Hepatocyte (in vitro differentiated cells): ENCODE measurements around the gene ZG16B. TPM values are rescaled to one million over a fixed set of nuclear protein-coding genes. Genes with fewer than 3 reads are reported as not detected.

Experiments
- DNase-seq: peaks from one replicate; pipeline ENCODE4 v3.0.0-alpha.2; 2016; ENCODE audit warnings: low spot score
- H2AFZ ChIP-seq: fragments of 200-600 bp; sonication (generic); 2 replicates; pipeline ENCODE4 v1.6.0; 2016; ENCODE audit warnings: antibody characterized with exemption, mild to moderate bottlenecking
- H3K27ac ChIP-seq: fragments of 200-600 bp; sonication (generic); 2 replicates; pipeline ENCODE4 v1.5.1; 2016; ENCODE audit warnings: mild to moderate bottlenecking
- H3K27me3 ChIP-seq: fragments of 200-600 bp; sonication (generic); 2 replicates; pipeline ENCODE4 v1.6.1; 2016
- H3K36me3 ChIP-seq: fragments of 200-600 bp; sonication (generic); replicated peaks from 2 replicates; pipeline ENCODE4 v1.5.1; 2016; ENCODE audit warnings: low read depth; ENCODE audit not compliant: insufficient read depth
- H3K4me1 ChIP-seq: fragments of 200-600 bp; sonication (generic); 2 replicates; pipeline ENCODE4 v1.5.1; 2016; ENCODE audit warnings: mild to moderate bottlenecking, moderate library complexity; ENCODE audit not compliant: insufficient read depth
- H3K4me2 ChIP-seq: fragments of 200-600 bp; sonication (generic); 2 replicates; pipeline ENCODE4 v1.6.0; 2016
- H3K4me3 ChIP-seq: fragments of 200-600 bp; sonication (generic); 2 replicates; pipeline ENCODE4 v1.5.1; 2016; ENCODE audit warnings: mild to moderate bottlenecking
- H3K79me2 ChIP-seq: fragments of 200-600 bp; sonication (generic); 2 replicates; pipeline ENCODE4 v1.6.0; 2017; ENCODE audit warnings: mild to moderate bottlenecking
- H3K9me2 ChIP-seq: fragments of 200-600 bp; sonication (generic); replicated peaks from 2 replicates; pipeline ENCODE4 v1.6.0; 2017; ENCODE audit warnings: mild to moderate bottlenecking; ENCODE audit not compliant: insufficient read depth
- H3K9me3 ChIP-seq: fragments of 200-600 bp; sonication (generic); 2 replicates; pipeline ENCODE4 v1.5.1; 2016; ENCODE audit warnings: low read depth, mild to moderate bottlenecking
- H4K20me1 ChIP-seq: fragments of 200-600 bp; sonication (generic); 2 replicates; pipeline ENCODE4 v1.6.0; 2016; ENCODE audit warnings: mild to moderate bottlenecking; ENCODE audit not compliant: insufficient read depth, poor library complexity, severe bottlenecking
- CTCF ChIP-seq: fragments of 200-600 bp; sonication (generic); IDR thresholded peaks from 2 replicates; pipeline ENCODE4 v1.5.1; 2016; ENCODE audit warnings: antibody characterized with exemption, mild to moderate bottlenecking; ENCODE audit not compliant: poor library complexity
- EZH2 ChIP-seq: fragments of 200-600 bp; sonication (generic); IDR thresholded peaks from 2 replicates; pipeline ENCODE4 v1.6.1; 2016; ENCODE audit warnings: antibody characterized with exemption, mild to moderate bottlenecking, borderline replicate concordance
- EZH2phosphoT487 ChIP-seq: fragments of 200-600 bp; sonication (generic); IDR thresholded peaks from one replicate; pipeline ENCODE4 v1.6.1; 2018; ENCODE audit warnings: antibody characterized with exemption, mild to moderate bottlenecking, low read depth, moderate library complexity; ENCODE audit not compliant: unreplicated experiment, severe bottlenecking
- WGBS: methylation state at CpG from one replicate; pipeline ENCODE4 v1.1.6; 2016; ENCODE audit warnings: low lambda C conversion rate; ENCODE audit errors: missing lambda C conversion rate; 5-methylcytosine and 5-hydroxymethylcytosine counted together
- polyA plus RNA-seq: library from polyadenylated mRNA; unstranded; fragments of >200 nt; fragmentation: Nextera tagmentation; extraction: Ambion mirVana; gene quantifications from 2 replicates; pipeline ENCODE4 v1.2.1, GENCODE V29; 2016
- total RNA-seq: library from RNA; depleted of rRNA; stranded (reverse); fragments of >200 nt; gene quantifications from 2 replicates; pipeline ENCODE4 v1.2.3, GENCODE V29; 2014

The ZG16B gene
- total and polyA plus RNA-seq, 2 experiments from 2014 or later, result 4.3 to 4.9 TPM

- no peaks in the 10 kb centered on the region for H3K36me3 ChIP-seq
- H3K79me2 ChIP-seq, result peaks cover under 1% of the 10 kb centered on the region
- no peak overlapping the region for H3K4me2 ChIP-seq
- no peaks in the 10 kb centered on the region for H3K27me3 ChIP-seq
- H3K27ac ChIP-seq, result no peak overlapping the region
- no peaks in the 10 kb centered on the region for H3K4me1 ChIP-seq
- H3K9me3 ChIP-seq, result no peaks in the 10 kb centered on the region
- no peak overlapping the region for H3K4me3 ChIP-seq
- no peak overlapping the region for H2AFZ ChIP-seq
- no peaks in the 10 kb centered on the region for H4K20me1 ChIP-seq
- TF ChIP-seq EZH2phosphoT487 (no peak), EZH2 (no peak), CTCF (no peak)
- H3K9me2 ChIP-seq, result no peaks in the 10 kb centered on the region
- no peak for DNase-seq
- WGBS, result 90% methylated on average over 14 of the region's 15 CpGs
These were observed 45.6 kb upstream of the ZG16B start for GRCh38 chr16:2784358-2785100.

GRCh38 chr16:2785101-2785991, 44.8 kb upstream of the ZG16B start:
- Histone ChIP-seq H4K20me1 (no peaks in the 10 kb centered on the region), H3K9me2 (no peaks in the 10 kb centered on the region), H3K9me3 (no peaks in the 10 kb centered on the region), H3K4me1 (no peaks in the 10 kb centered on the region), H3K36me3 (no peaks in the 10 kb centered on the region), H3K4me3 (no peak overlapping the region), H3K27me3 (no peaks in the 10 kb centered on the region), H3K79me2 (no peaks in the 10 kb centered on the region), H2AFZ (no peak overlapping the region), H3K4me2 (no peak overlapping the region), H3K27ac (no peak overlapping the region)
- TF ChIP-seq EZH2 (no peak), EZH2phosphoT487 (no peak), CTCF (no peak)
- WGBS, result 95% methylated on average over 54 of the region's 79 CpGs
- DNase-seq, result no peak

GRCh38 chr16:2786061-2786825, 43.9 kb upstream of the ZG16B start:
- H3K9me2 ChIP-seq, result no peaks in the 10 kb centered on the region
- no peak for DNase-seq
- no peak for TF ChIP-seq EZH2
- TF ChIP-seq EZH2phosphoT487, result no peak
- no peak for TF ChIP-seq CTCF
- H3K27me3 ChIP-seq, result no peaks in the 10 kb centered on the region
- H2AFZ ChIP-seq, result no peak overlapping the region
- H3K36me3 ChIP-seq, result no peaks in the 10 kb centered on the region
- no peaks in the 10 kb centered on the region for H3K4me1 ChIP-seq
- no peak overlapping the region for H3K27ac ChIP-seq
- no peaks in the 10 kb centered on the region for H3K79me2 ChIP-seq
- no peaks in the 10 kb centered on the region for H4K20me1 ChIP-seq
- no peak overlapping the region for H3K4me2 ChIP-seq
- 72% methylated on average over 15 of the region's 15 CpGs for WGBS
- no peak overlapping the region for H3K4me3 ChIP-seq
- no peaks in the 10 kb centered on the region for H3K9me3 ChIP-seq
